SK-N-MC (cell line): ENCODE data around the gene MAP9.

Experiments used
- EZH2 ChIP-seq: fragments of 200-600 bp; sonication (generic); IDR thresholded peaks from one replicate; pipeline ENCODE4 v1.6.1; 2017; ENCODE audit warnings: antibody characterized with exemption
- FOXP2 ChIP-seq: optimal IDR thresholded peaks from 2 replicates; pipeline ENCODE3; 2011; ENCODE audit warnings: mild to moderate bottlenecking, moderate library complexity; ENCODE audit not compliant: insufficient read depth; ENCODE audit errors: extremely low read length, control extremely low read depth
- POLR2AphosphoS5 ChIP-seq: IDR thresholded peaks from 2 replicates; pipeline ENCODE4 v1.6.1; 2012; ENCODE audit warnings: mild to moderate bottlenecking, low read depth, low read length, borderline replicate concordance

- TF ChIP-seq EZH2 (no peak), POLR2AphosphoS5 (no peak), FOXP2 (no peak)
Observed at GRCh38 chr4:155377276-155377675, 511 bp upstream of the MAP9 start.
